Muscle layer of colon (tissue), 2 donors: Measurements from ENCODE around the gene ARFRP1.

ENCODE experiments used
- H3K27ac ChIP-seq: one replicate; pipeline ENCODE4 v1.7.0; 2013; ENCODE audit warnings: low read depth, mild to moderate bottlenecking, low read length, moderate library complexity
- H3K27me3 ChIP-seq, 2 donors: one replicate each; pipeline ENCODE4 v1.7.0; 2013; ENCODE audit warnings: low read length in 2 of 2, mild to moderate bottlenecking in 2 of 2; ENCODE audit not compliant: insufficient read depth in 2 of 2, control insufficient read depth in 1 of 2
- H3K36me3 ChIP-seq: one replicate; pipeline ENCODE4 v1.7.0; 2013; ENCODE audit warnings: mild to moderate bottlenecking, low read length; ENCODE audit not compliant: insufficient read depth
- H3K4me1 ChIP-seq: one replicate; pipeline ENCODE4 v1.7.0; 2013; ENCODE audit warnings: mild to moderate bottlenecking, low read length; ENCODE audit not compliant: insufficient read depth
- H3K4me3 ChIP-seq, 2 donors: one replicate each; pipeline ENCODE4 v1.7.0; 2013; ENCODE audit warnings: low read length in 2 of 2, low read depth in 1 of 2, mild to moderate bottlenecking in 1 of 2, moderate library complexity in 1 of 2
- H3K9ac ChIP-seq: one replicate; pipeline ENCODE4 v1.7.0; 2013; ENCODE audit warnings: low read length
- H3K9me3 ChIP-seq: one replicate; pipeline ENCODE4 v1.7.0; 2013; ENCODE audit warnings: mild to moderate bottlenecking, low read length
- donor health status: abdominal sarcoma.
- donor health status: Adenocarcinoma of cecum.

ARFRP1 gene

DNA sequence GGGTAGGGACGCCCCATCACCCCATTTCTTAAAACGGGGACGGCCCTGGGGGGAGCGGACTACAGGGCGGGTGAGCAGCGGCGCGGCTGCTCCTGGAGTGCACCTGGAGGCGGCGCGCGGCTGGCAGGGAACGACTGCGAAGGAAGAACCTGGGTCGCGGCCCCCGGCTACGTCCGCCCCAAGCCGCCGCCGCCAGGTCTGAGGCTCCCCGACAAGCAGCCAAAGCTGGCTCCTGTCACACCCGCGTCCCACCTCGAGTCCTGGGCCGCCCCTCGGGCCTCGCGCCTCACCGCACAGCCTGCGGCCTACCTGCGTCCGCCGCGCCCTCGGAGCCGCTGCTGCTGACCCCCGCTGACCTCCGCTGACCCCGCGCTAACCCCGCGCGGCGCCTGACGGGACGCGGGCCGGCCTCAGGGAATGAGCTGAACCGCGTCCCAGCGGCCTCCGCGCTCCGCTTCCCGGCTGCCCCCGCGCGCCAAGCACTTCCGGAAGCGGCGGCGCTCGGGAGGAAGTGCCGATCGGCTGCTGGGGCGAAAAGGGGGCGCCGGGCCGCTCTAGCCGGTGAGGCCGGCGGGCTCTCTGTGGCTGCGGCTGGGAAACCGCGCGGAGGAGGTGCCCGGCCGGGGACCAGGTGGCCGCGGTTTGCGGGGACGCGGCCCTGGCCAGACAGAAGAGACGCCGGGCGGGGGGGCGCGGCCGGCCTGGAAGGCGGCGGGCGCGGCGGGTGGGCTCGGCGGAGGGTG is at the start of gene ARFRP1, which contains the start of gene ZGPAT:
ARFRP1 (minus strand) TSS at position 419 of the 743 bp plus-strand sequence. CDS start 885 bp downstream, outside the sequence.
ZGPAT (plus strand) TSS at position 482 of the 743 bp plus-strand sequence. CDS start 542 bp downstream, outside the sequence.
- Histone ChIP-seq H3K4me1 (peaks cover 26% of the 10 kb centered on the region), H3K4me3 (peak within 1 kb of the TSS; percentile 71 to 78), H3K27me3 (no peaks in the 10 kb centered on the region), H3K36me3 (peaks cover 41% of the 10 kb centered on the region), H3K27ac (peak within 1 kb of the TSS; percentile 83), H3K9ac (peak within 1 kb of the TSS; percentile 57), H3K9me3 (no peaks in the 10 kb centered on the region)

- H3K27ac ChIP-seq: no peak overlapping the region
- no peaks in the 10 kb centered on the region for H3K4me1 ChIP-seq
- H3K9me3 ChIP-seq: no peaks in the 10 kb centered on the region
- H3K27me3 ChIP-seq: no peaks in the 10 kb centered on the region
- H3K9ac ChIP-seq: no peak overlapping the region
- H3K36me3 ChIP-seq: no peaks in the 10 kb centered on the region
- no peak overlapping the region for H3K4me3 ChIP-seq
Observed at GRCh38 chr20:63756648-63756991, 48.8 kb upstream of the ARFRP1 start.

- H3K4me3 ChIP-seq: no peak overlapping the region
- no peaks in the 10 kb centered on the region for H3K9me3 ChIP-seq
- no peaks in the 10 kb centered on the region for H3K36me3 ChIP-seq
- no peaks in the 10 kb centered on the region for H3K27me3 ChIP-seq
- H3K27ac ChIP-seq: no peak overlapping the region
- no peak overlapping the region for H3K9ac ChIP-seq
- H3K4me1 ChIP-seq: no peaks in the 10 kb centered on the region
Observed at GRCh38 chr20:63755933-63756647, 48.3 kb upstream of the ARFRP1 start.

DNA sequence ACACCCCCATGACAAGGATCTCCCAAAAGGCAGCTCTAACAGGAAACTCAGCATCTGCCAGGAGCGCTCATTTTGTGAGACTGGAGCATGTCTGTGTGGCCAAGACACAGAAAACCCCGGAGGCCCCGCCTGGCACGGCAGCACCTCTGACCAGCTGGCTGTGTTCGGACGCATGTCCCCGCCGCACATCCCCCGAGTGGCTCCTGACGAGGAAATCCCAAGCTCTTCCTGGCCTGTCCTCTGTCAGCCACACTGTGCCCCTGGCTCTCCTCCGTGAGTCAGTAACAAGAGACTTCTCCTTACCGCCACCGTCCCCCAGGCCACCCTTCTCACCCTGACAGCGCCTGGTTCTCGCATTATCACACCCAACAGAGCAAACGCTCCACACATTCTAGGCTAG is 46.2 kb upstream of the ARFRP1 start:
- no peak overlapping the region for H3K9ac ChIP-seq
- no peaks in the 10 kb centered on the region for H3K36me3 ChIP-seq
- no peak overlapping the region for H3K4me3 ChIP-seq
- H3K4me1 ChIP-seq: no peaks in the 10 kb centered on the region
- H3K27ac ChIP-seq: no peak overlapping the region
- no peaks in the 10 kb centered on the region for H3K9me3 ChIP-seq
- no peaks in the 10 kb centered on the region for H3K27me3 ChIP-seq

DNA sequence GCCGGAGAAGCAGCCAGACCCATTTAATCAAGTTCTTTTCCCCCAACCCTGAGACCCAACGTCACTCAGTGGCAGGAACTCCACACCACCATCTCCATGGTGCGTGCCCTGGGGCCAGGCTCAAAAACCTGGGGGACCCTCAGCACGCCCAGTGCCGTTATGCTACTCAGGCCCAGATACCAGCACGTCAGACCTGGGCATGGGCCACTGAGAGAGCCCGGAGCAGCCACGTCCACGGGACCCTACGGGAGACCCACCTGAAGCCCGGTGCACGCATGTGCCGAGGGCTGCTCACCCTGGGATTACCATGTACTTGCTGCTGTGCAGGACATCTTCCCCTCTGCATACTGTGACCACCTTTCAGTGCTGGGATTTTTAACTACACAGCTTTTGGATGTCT is 45.6 kb upstream of the ARFRP1 start:
- Histone ChIP-seq H3K9ac (no peak overlapping the region), H3K27ac (no peak overlapping the region), H3K4me1 (no peaks in the 10 kb centered on the region), H3K9me3 (no peaks in the 10 kb centered on the region), H3K36me3 (no peaks in the 10 kb centered on the region), H3K27me3 (no peaks in the 10 kb centered on the region), H3K4me3 (no peak overlapping the region)

- H3K36me3 ChIP-seq: no peaks in the 10 kb centered on the region
- no peak overlapping the region for H3K9ac ChIP-seq
- no peak overlapping the region for H3K27ac ChIP-seq
- no peak overlapping the region for H3K4me3 ChIP-seq
- no peaks in the 10 kb centered on the region for H3K27me3 ChIP-seq
- H3K4me1 ChIP-seq: no peaks in the 10 kb centered on the region
- H3K9me3 ChIP-seq: no peaks in the 10 kb centered on the region
Observed at GRCh38 chr20:63752411-63753101, 44.8 kb upstream of the ARFRP1 start.

- Histone ChIP-seq H3K4me1 (no peaks in the 10 kb centered on the region), H3K27me3 (no peaks in the 10 kb centered on the region), H3K27ac (no peak overlapping the region), H3K36me3 (no peaks in the 10 kb centered on the region), H3K4me3 (no peak overlapping the region), H3K9me3 (no peaks in the 10 kb centered on the region), H3K9ac (no peak overlapping the region)
Observed at GRCh38 chr20:63751471-63752271, 43.9 kb upstream of the ARFRP1 start.

- H3K9me3 ChIP-seq: no peaks in the 10 kb centered on the region
- no peaks in the 10 kb centered on the region for H3K36me3 ChIP-seq
- no peaks in the 10 kb centered on the region for H3K4me1 ChIP-seq
- no peak overlapping the region for H3K27ac ChIP-seq
- H3K27me3 ChIP-seq: no peaks in the 10 kb centered on the region
- no peak overlapping the region for H3K4me3 ChIP-seq
- H3K9ac ChIP-seq: no peak overlapping the region
Observed at GRCh38 chr20:63750807-63751470, 43.2 kb upstream of the ARFRP1 start.

DNA sequence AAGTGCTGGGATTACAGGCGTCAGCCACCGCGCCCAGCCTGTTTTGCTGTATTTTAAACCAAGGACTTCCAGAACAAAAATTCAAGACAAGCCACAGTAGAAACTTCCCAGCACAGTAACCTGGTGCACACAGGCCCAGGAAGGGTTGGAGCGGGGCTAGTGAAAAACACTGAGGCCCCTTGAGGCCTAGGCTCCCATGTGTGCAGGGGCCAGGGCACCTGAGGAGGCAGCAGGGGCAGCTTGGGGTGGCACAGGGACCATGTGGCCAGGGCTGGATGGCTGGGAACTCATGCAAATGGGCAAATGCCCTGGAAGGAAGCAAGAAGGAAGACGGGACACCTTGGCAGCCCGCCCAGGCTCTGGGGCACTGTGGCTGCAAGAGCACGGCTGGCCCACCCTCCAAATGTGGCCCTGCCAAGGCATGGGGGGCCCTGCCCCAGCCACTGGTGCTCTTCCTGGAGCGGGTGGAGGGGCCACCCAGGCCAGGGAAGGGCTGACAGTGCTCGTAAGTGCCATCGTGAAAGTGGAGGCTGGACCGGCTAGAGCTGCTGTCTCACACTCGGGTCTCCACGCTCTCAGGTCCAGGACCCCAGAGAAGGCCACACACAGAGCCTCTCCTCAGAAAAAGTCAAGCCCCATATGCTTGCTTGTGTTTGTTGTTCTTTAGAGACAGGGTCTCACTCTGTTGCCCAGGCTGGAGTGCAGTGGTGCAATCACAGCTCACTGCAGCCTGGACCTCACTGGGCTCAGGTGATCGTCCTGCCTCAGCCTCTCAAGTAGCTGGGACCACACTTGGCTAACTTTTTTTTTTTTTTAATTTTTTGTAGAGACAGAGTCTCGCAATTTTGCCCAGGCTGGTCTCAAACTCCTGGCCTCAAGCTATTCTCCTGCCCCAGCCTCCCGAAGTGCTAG is 42.1 kb upstream of the ARFRP1 start:
- Histone ChIP-seq H3K4me3 (no peak overlapping the region), H3K27ac (no peak overlapping the region), H3K27me3 (no peaks in the 10 kb centered on the region), H3K9ac (no peak overlapping the region), H3K9me3 (no peaks in the 10 kb centered on the region), H3K4me1 (no peaks in the 10 kb centered on the region), H3K36me3 (no peaks in the 10 kb centered on the region)

DNA sequence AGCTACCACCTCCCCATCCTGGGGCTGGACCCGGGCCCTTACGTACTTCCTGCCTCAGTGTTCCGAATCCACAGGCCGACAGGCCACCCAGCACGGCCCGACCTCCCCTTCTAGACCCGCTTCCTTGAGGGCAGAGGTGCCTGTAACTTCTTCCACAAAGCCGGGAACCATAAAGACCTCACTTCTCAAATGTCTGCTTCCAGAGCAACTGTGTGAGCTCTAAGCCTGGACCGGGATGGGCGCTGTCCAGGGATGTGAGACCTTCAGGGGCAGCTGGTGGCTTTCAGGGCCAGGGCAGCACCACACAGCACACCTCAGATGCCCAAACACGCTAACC is 41.1 kb upstream of the ARFRP1 start:
- no peak overlapping the region for H3K4me3 ChIP-seq
- H3K27me3 ChIP-seq: no peaks in the 10 kb centered on the region
- H3K36me3 ChIP-seq: no peaks in the 10 kb centered on the region
- no peak overlapping the region for H3K27ac ChIP-seq
- no peak overlapping the region for H3K9ac ChIP-seq
- no peaks in the 10 kb centered on the region for H3K9me3 ChIP-seq
- H3K4me1 ChIP-seq: no peaks in the 10 kb centered on the region
